NCI-H2107 (cell line): ENCODE data around the gene IFT27.

Experiments
- DNase-seq: peaks from one replicate; lab custom pipeline; 2025; lab: John Stamatoyannopoulos, UW

The IFT27 gene

DNA sequence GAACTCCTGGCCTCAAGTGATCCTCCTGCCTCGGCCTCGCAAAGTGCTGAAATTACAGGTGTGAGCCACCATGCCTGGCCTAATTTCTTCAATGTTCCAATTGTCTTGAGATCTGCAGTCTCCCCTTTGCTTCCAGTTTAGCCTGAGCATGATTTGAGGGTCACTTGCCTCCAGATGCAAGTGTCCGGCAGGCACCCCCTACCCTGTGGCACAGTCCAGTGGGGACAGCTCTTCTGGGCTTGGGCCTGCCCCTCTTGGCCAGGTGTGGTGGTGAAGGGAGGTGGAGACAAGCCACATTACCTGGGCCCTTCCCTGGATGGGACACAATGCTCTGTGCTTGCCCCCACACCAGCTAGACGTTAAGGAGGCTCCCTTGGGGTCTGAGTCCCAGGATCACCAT lies 51.1 kb downstream of the IFT27 start:
- DNase-seq, result no peak

DNA sequence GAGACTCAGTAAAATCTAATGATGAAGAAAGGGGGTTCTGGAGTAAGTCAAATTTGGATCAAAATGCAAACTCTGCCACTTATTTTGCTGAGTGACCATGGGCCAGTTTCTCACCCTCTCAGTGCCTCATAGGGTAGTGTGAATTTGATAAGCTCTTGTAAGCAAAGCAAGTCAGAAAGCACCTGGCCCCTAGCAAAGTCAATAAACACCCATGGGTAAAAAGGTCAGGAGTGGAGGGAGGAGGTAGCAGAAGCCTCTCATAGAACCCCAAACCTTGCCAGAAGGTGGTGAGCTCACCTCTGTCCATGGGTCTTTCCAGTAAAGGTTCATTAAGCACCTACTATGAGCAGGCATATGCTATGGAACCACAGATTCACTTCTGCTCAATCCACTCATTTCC lies 53.9 kb downstream of the IFT27 start:
- DNase-seq, result no peak

DNA sequence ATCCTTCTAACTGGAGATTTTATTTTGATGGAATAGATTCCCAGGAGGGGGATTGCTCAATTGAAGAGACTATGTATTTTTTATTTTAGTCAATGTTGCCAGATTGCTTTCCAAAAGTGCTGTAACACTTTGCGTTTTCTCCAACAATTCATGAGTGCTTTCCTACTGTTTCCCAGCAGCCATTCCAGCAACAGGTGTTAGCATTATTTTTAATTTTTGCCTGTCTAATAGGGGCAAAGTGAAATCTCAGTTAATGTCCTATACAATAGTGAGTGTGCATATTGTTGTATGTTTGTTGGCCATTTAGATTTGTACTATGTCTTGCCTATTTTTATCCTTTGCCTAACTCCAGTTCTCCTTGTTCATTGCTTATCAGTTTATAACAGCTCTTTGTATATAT lies 60.3 kb downstream of the IFT27 start:
- DNase-seq, result no peak

DNA sequence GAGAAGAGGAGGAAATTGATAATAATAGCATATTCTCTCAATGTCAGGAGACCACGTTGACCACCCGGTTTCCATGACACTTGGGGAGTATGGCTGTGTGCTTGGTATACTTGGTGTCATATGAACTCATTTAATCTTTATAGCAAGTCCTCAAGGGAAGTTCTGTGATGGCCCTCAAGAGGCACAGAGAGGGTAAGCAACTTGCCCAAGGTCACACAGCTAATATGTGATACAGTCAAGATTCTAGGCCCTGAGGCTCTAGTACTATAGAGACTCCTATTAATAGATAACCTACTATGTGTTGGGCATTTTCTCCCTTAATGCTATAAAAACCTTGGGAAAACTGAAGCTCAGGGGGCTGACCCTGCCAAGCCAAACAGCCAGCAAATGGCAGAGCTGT lies 61.8 kb downstream of the IFT27 start:
- no peak for DNase-seq

DNA sequence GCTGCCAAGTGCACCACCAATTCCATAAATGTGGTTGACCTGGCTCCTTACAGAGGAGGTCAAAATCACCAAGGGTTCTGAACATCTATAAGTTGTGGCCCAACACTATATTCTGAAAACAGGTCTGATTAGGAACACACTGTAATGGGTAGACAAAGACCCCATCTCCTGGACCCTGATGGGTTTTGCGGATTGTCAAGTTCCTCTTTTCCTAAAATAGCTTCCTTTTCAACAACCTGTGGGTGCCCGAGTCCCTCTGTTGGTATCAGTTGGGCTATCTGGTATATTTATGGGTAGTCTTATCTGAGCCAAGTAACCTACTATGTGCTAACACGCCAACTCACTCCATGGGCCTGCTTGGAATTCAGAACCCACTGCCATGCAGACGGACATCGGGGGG lies 62.5 kb downstream of the IFT27 start:
- no peak for DNase-seq
